HepG2 (cell line): ENCODE results near the gene HSD17B2. TPM values are rescaled to one million over a fixed set of nuclear protein-coding genes. Genes with fewer than 3 reads are reported as not detected.

Source experiments
- ATAC-seq: fragments of 200-7000 bp; cut with Tn5 transposase; 3 replicates; pipeline ENCODE4 v1.9.1; 2020; ENCODE audit warnings: mild to moderate bottlenecking, moderate library complexity
- BruUV-seq: library from RNA; stranded (reverse); fragments of 400-500 nt; replicated peaks from 2 replicates; lab custom pipeline; 2021; lab: Mats Ljungman, UMichigan
- CTCF ChIA-PET: fragments of 300-600 bp; formaldehyde crosslinking; extraction: SDS; loops from one replicate; lab custom pipeline; 2021; ENCODE audit warnings: low total read pairs, inconsistent platforms, low intra/inter-chr PET ratio; lab: Yijun Ruan, JAX
- POLR2A ChIA-PET: fragments of 350-600 bp; sonication (Branson Sonifier 250); formaldehyde crosslinking; loops from one replicate; lab custom pipeline; 2020; ENCODE audit warnings: antibody characterized with exemption, inconsistent platforms; lab: Yijun Ruan, JAX
- DNase-seq: peaks from one replicate; pipeline ENCODE4 v3.0.0-alpha.2; 2015; ENCODE audit warnings: low spot score
- FAIRE-seq: peaks from 3 replicates; lab custom pipeline; 2011; peaks lifted over from hg19 to GRCh38; lab: Jason Lieb, UNC
- H2AFZ ChIP-seq: one replicate; pipeline ENCODE4 v1.6.1; 2011; ENCODE audit warnings: low read length, inconsistent platforms
- H3K27ac ChIP-seq: fragments of 300-600 bp; 3 replicates; pipeline ENCODE4 v1.8.0; 2011; ENCODE audit warnings: mixed run types, mild to moderate bottlenecking, mixed read lengths, low read length, inconsistent platforms; ENCODE audit not compliant: insufficient read depth; ENCODE audit errors: extremely low read length
- H3K27me3 ChIP-seq, 2 experiments: fragments of 200-600 bp in 1 of 2; 2 replicates in 1 of 2; 3 replicates in 1 of 2; pipeline versions ENCODE4 v1.6.0 to v1.8.0; 2011; ENCODE audit warnings: low read length in 2 of 2, mild to moderate bottlenecking in 2 of 2, moderate library complexity in 2 of 2, inconsistent platforms in 1 of 2; ENCODE audit not compliant: insufficient read depth in 2 of 2, control insufficient read depth in 1 of 2
- H3K36me3 ChIP-seq, 2 experiments: fragments of 200-600 bp in 1 of 2; replicated peaks in 1 of 2; 2 replicates in 1 of 2; 3 replicates in 1 of 2; pipeline versions ENCODE4 v1.5.1 to v1.8.0; 2011; ENCODE audit warnings: low read length in 2 of 2, inconsistent platforms in 1 of 2; ENCODE audit not compliant: insufficient read depth in 2 of 2, control insufficient read depth in 1 of 2
- H3K4me1 ChIP-seq: 2 replicates; pipeline ENCODE4 v1.5.1; 2012; ENCODE audit warnings: low read length, inconsistent platforms; ENCODE audit not compliant: insufficient read depth
- H3K4me2 ChIP-seq: 2 replicates; pipeline ENCODE4 v1.6.0; 2011; ENCODE audit warnings: low read depth, low read length, inconsistent platforms
- H3K4me3 ChIP-seq, 3 experiments: fragments of 200-600 bp in 1 of 3; sonication (generic), shearing (Covaris generic) in 1 of 3; replicated peaks in 1 of 3; 2 replicates each; pipeline ENCODE4 v1.5.1; 2011 to 2016; ENCODE audit warnings: low read length in 3 of 3, inconsistent platforms in 2 of 3, low read depth in 2 of 3, mild to moderate bottlenecking in 2 of 3, control low read depth in 1 of 3, mixed read lengths in 1 of 3; ENCODE audit not compliant: insufficient read depth in 1 of 3
- H3K79me2 ChIP-seq: one replicate; pipeline ENCODE4 v1.6.1; 2011; ENCODE audit warnings: low read length, inconsistent platforms; ENCODE audit not compliant: insufficient read depth
- H3K9ac ChIP-seq: 2 replicates; pipeline ENCODE4 v1.6.0; 2011; ENCODE audit warnings: mild to moderate bottlenecking, low read depth, low read length, inconsistent platforms; ENCODE audit not compliant: insufficient read depth
- H3K9me3 ChIP-seq: 2 replicates; pipeline ENCODE4 v1.5.1; 2012; ENCODE audit warnings: mild to moderate bottlenecking, low read length
- H4K20me1 ChIP-seq: 2 replicates; pipeline ENCODE4 v1.6.0; 2011; ENCODE audit warnings: inconsistent platforms, mild to moderate bottlenecking, low read length, moderate library complexity; ENCODE audit not compliant: insufficient read depth
- KIAA2018 ChIP-seq: sonication (generic); formaldehyde crosslinking; IDR thresholded peaks from 2 replicates; pipeline ENCODE4 v1.5.0; 2020; ENCODE audit warnings: mild to moderate bottlenecking, missing genetic modification reagents, borderline replicate concordance
- MIER2 ChIP-seq: IDR thresholded peaks from 2 replicates; pipeline ENCODE4 v1.6.1; 2016; ENCODE audit warnings: missing biosample characterization, missing genetic modification reagents
- MXI1 ChIP-seq: IDR thresholded peaks from 3 replicates; pipeline ENCODE4 v1.6.1; 2012; ENCODE audit warnings: low read depth, low read length, inconsistent platforms, borderline replicate concordance
- REL ChIP-seq: sonication (generic); formaldehyde crosslinking; conservative IDR thresholded peaks from 2 replicates; pipeline ENCODE4 v1.8.0; 2022; ENCODE audit warnings: mild to moderate bottlenecking, missing genetic modification reagents, moderate library complexity
- ZBTB33 ChIP-seq: sonication (generic); formaldehyde crosslinking; IDR thresholded peaks from 2 replicates; pipeline ENCODE4 v1.4.0; 2020; ENCODE audit warnings: missing genetic modification reagents
- ZFP90 ChIP-seq: sonication (generic); formaldehyde crosslinking; IDR thresholded peaks from 2 replicates; pipeline ENCODE4 v1.8.0; 2022; ENCODE audit warnings: missing genetic modification reagents, mild to moderate bottlenecking, inconsistent platforms, borderline replicate concordance
- ZKSCAN1 ChIP-seq: fragments of 150-350 bp; IDR thresholded peaks from 2 replicates; pipeline ENCODE4 v1.6.1; 2014; ENCODE audit warnings: low read length
- ZNF782 ChIP-seq: sonication (generic); formaldehyde crosslinking; IDR thresholded peaks from 2 replicates; pipeline ENCODE4 v1.4.0; 2020; ENCODE audit warnings: missing genetic modification reagents, mild to moderate bottlenecking, borderline replicate concordance
- ZSCAN5A ChIP-seq: sonication (generic); formaldehyde crosslinking; IDR thresholded peaks from 2 replicates; pipeline ENCODE4 v1.8.0; 2022; ENCODE audit warnings: mild to moderate bottlenecking, missing genetic modification reagents, borderline replicate concordance
- WGBS: methylation state at CpG from one replicate; pipeline ENCODE4 v1.1.6; 2017; ENCODE audit warnings: low lambda C conversion rate; 5-methylcytosine and 5-hydroxymethylcytosine counted together
- in situ Hi-C: cut with HindIII; loops from 2 replicates; pipeline ENCODE4 v1.10.0; 2017; ENCODE audit warnings: low pct_unique_long_range_greater_than_20kb; ENCODE audit not compliant: extremely low pct_ligation_motif_present
- intact Hi-C: fragments of 100-400 bp; cut with micrococcal nuclease; formaldehyde crosslinking; loops from one replicate; pipeline ENCODE4 v1.10.0; 2022; ENCODE audit not compliant: unreplicated experiment
- polyA plus RNA-seq, 8 experiments: library from polyadenylated mRNA; depleted of rRNA in 3 of 8; stranded (reverse) in 7 of 8; unstranded in 1 of 8; fragments of >200 nt; fragmentation: Illumina TruSeq in 4 of 8; extraction: Trizol in 4 of 8; gene quantifications; 2 replicates each; pipeline versions ENCODE4 v1.2.1 to v1.2.3, GENCODE V29; 2011 to 2016; ENCODE audit warnings: low read depth in 4 of 8, missing spikeins in 1 of 8, mixed read lengths in 1 of 8; ENCODE audit not compliant: insufficient read depth in 1 of 8
- total RNA-seq, 5 experiments: library from RNA; depleted of rRNA; stranded (reverse); fragments of >200 nt; fragmentation: Illumina TruSeq; extraction: Trizol; gene quantifications; 2 replicates each; pipeline ENCODE4 v1.2.3, GENCODE V29; 2016; ENCODE audit warnings: low read depth in 1 of 5

HSD17B2 gene
- total and polyA plus RNA-seq, 2 of the 13 experiments (the other 11 are each of a cell fraction or from before 2014, with no cell fraction given), result 26.3 to 69.3 TPM

GRCh38 chr16:82094942-82095540 lies 60.0 kb downstream of the HSD17B2 start:
- H3K79me2 ChIP-seq, result no peaks in the 10 kb centered on the region
- H3K4me1 ChIP-seq, result no peaks in the 10 kb centered on the region
- no peak for ATAC-seq
- H3K27me3 ChIP-seq, result no peaks in the 10 kb centered on the region
- no peak overlapping the region for H2AFZ ChIP-seq
- DNase-seq, result no peak
- TF ChIP-seq REL (CRISPR knock-in tag), result no peak
- no peak for TF ChIP-seq MIER2 (CRISPR knock-in tag)
- TF ChIP-seq ZFP90 (CRISPR knock-in tag), result no peak
- TF ChIP-seq ZBTB33 (CRISPR knock-in tag), result no peak
- TF ChIP-seq ZSCAN5A, result no peak
- no peak for TF ChIP-seq KIAA2018 (CRISPR knock-in tag)
- TF ChIP-seq ZKSCAN1, result no peak
- TF ChIP-seq MXI1, result no peak
- TF ChIP-seq ZNF782, result no peak
- in situ Hi-C loops, result no loop called here
- no peaks in the 10 kb centered on the region for H3K9me3 ChIP-seq
- 80% methylated on average over 8 of the region's 8 CpGs for WGBS
- no peaks in the 10 kb centered on the region for H4K20me1 ChIP-seq
- H3K4me2 ChIP-seq, result no peak overlapping the region
- no peak overlapping the region for H3K9ac ChIP-seq
- POLR2A ChIA-PET, result no interaction called here
- no TSS peak for BruUV-seq
- intact Hi-C loops, result no loop called here
- CTCF ChIA-PET, result no interaction called here
- FAIRE-seq, result no peak
- H3K27ac ChIP-seq, result no peak overlapping the region
- H3K36me3 ChIP-seq, result peaks cover 15 to 62% of the 10 kb centered on the region in 2 experiments
- H3K4me3 ChIP-seq, result no peak overlapping the region
